HG03432 (cell line): ENCODE measurements around the gene PBX4.
"Not testable (repeated sequence)": the region's sequence is repeated elsewhere in the genome, so short reads cannot be mapped to it uniquely, and the experiment has no call there.

ENCODE experiments used
- ATAC-seq: cut with Tn5 transposase; IDR thresholded peaks from one replicate; pipeline ENCODE4 v1.9.1; 2021; ENCODE audit warnings: mild to moderate bottlenecking, moderate library complexity; ENCODE audit not compliant: unreplicated experiment

The PBX4 gene

GRCh38 chr19:19618219-19619051 lies at the start of gene PBX4:
Gene PBX4, minus strand, starts transcription at chr19:19618687. Its CDS starts 58 bp downstream, at chr19:19618629.
- ATAC-seq: peak; percentile 95

- ATAC-seq: not testable (repeated sequence)
Observed at GRCh38 chr19:19665420-19665948, 47.0 kb upstream of the PBX4 start.

GRCh38 chr19:19663256-19664120 lies 45.0 kb upstream of the PBX4 start, which contains the start of gene ATP13A1:
Gene ATP13A1, minus strand, starts transcription at chr19:19663676. Its CDS starts 10 bp downstream, at chr19:19663666.
- peak; percentile 79 for ATAC-seq

GRCh38 chr19:19662871-19663255 lies 44.4 kb upstream of the PBX4 start:
- no peak for ATAC-seq

GRCh38 chr19:19662344-19662743 lies 43.9 kb upstream of the PBX4 start:
- no peak for ATAC-seq

GRCh38 chr19:19661675-19662251 lies 43.3 kb upstream of the PBX4 start:
- ATAC-seq: peak; percentile 34

GRCh38 chr19:19661141-19661674 lies 42.7 kb upstream of the PBX4 start:
- no peak for ATAC-seq

- ATAC-seq: no peak
Observed at GRCh38 chr19:19659646-19660245, 41.3 kb upstream of the PBX4 start.

- ATAC-seq: no peak
Observed at GRCh38 chr19:19657397-19657783, 38.9 kb upstream of the PBX4 start.

GRCh38 chr19:19656451-19657396 lies 38.2 kb upstream of the PBX4 start:
- no peak for ATAC-seq

- no peak for ATAC-seq
Observed at GRCh38 chr19:19655641-19656343, 37.3 kb upstream of the PBX4 start.

GRCh38 chr19:19655051-19655594 lies 36.6 kb upstream of the PBX4 start:
- no peak for ATAC-seq

GRCh38 chr19:19654441-19654840 lies 36.0 kb upstream of the PBX4 start:
- ATAC-seq: no peak

- no peak for ATAC-seq
Observed at GRCh38 chr19:19653597-19654147, 35.2 kb upstream of the PBX4 start.

- ATAC-seq: no peak
Observed at GRCh38 chr19:19652482-19653295, 34.2 kb upstream of the PBX4 start.

- no peak for ATAC-seq
Observed at GRCh38 chr19:19651076-19651475, 32.6 kb upstream of the PBX4 start.

- ATAC-seq: no peak
Observed at GRCh38 chr19:19650331-19650730, 31.8 kb upstream of the PBX4 start.
